H1 (cell line): ENCODE measurements around the gene TFF2. TPM values are rescaled to one million over a fixed set of nuclear protein-coding genes. Genes with fewer than 3 reads are reported as not detected.

Experiments used
- BCL11A ChIP-seq, 2 experiments: IDR thresholded peaks; one replicate each; pipeline ENCODE4 v1.6.1; 2011; ENCODE audit warnings: low read depth in 2 of 2, low read length in 2 of 2, mild to moderate bottlenecking in 2 of 2
- CHD2 ChIP-seq: IDR thresholded peaks from 2 replicates; pipeline ENCODE4 v1.6.1; 2012; ENCODE audit warnings: low read length, improper control_type of control experiment
- CHD7 ChIP-seq: fragments of 300-600 bp; sonication (generic); IDR thresholded peaks from 2 replicates; pipeline ENCODE4 v1.7.1; 2012; ENCODE audit warnings: low read length, moderate library complexity, mild to moderate bottlenecking, inconsistent platforms; ENCODE audit not compliant: insufficient replicate concordance
- HDAC2 ChIP-seq, 2 experiments: fragments of 300-600 bp in 1 of 2; sonication (generic) in 1 of 2; IDR thresholded peaks; 2 replicates each; pipeline ENCODE4 v1.6.1; 2011 to 2012; ENCODE audit warnings: low read depth in 2 of 2, low read length in 2 of 2, mild to moderate bottlenecking in 2 of 2, moderate library complexity in 2 of 2, borderline replicate concordance in 1 of 2, inconsistent platforms in 1 of 2
- RXRA ChIP-seq: IDR thresholded peaks from 2 replicates; pipeline ENCODE4 v1.6.1; 2011; ENCODE audit warnings: low read depth, mild to moderate bottlenecking, low read length, moderate library complexity; ENCODE audit not compliant: insufficient read depth
- SP1 ChIP-seq: IDR thresholded peaks from 2 replicates; pipeline ENCODE4 v1.6.1; 2011; ENCODE audit warnings: low read depth, low read length
- YY1 ChIP-seq: IDR thresholded peaks from 2 replicates; pipeline ENCODE4 v1.6.1; 2011; ENCODE audit warnings: low read depth, mild to moderate bottlenecking, low read length
- polyA plus RNA-seq, 7 experiments: library from polyadenylated mRNA; depleted of rRNA in 3 of 7; stranded (reverse) in 5 of 7; unstranded in 2 of 7; fragments of >200 nt in 5 of 7; fragments of 200-250 nt in 2 of 7; gene quantifications; 1 replicate in 5 of 7; 2 replicates in 1 of 7; 4 replicates in 1 of 7; pipeline versions ENCODE4 v1.2.1 to v1.2.3, GENCODE V29; 2011 to 2013; ENCODE audit warnings: missing spikeins in 2 of 7, mixed read lengths in 2 of 7
- total RNA-seq: library from RNA; stranded (reverse); fragmentation: NEBNext Ultra II Directional; extraction: Animal tissue kit (Norgen Biotek cat#: 25700); gene quantifications from 2 replicates; pipeline ENCODE4 v1.2.1, GENCODE V29; 2021

TFF2 gene
- total and polyA plus RNA-seq, 2 of the 8 experiments (the other 6 are each of a cell fraction or from before 2014, with no cell fraction given): not detected

DNA sequence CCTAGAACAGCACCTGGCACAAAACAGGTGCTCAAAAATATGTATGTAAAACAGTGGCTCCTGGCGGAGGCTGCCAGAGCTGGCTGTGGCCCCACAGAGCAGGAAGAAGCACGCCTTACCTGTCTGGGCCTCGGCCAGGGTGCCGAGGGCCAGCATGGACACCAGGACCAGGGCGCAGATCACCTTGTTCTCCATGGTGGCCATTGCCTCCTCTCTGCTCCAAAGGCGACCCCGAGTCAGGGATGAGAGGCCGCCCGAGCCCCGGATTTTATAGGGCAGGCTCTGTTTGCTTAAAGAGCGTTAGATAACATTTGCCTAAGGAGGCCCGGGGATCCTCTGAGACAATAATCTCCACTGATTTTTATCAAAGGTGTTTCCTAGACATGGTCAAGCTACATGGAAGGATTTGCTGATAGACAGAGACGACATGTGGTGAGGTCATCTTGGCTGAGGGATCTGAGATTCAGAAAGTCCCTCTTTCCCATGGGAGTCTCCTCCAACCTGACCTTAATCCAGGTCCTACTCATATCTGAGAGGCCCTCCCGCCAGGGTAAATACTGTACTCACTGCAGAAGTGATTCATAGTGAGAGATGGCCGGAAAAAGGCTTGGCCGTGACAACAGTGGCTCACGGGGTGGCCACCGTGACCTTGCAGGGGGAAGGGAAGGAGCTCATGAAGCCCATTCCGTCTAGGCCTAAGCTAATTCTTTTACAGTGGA lies 15.7 kb upstream of the TFF2 start, which contains the start of gene TFF1 (continued):
- TF ChIP-seq CHD7 (no peak), HDAC2 (IDR thresholded peaks at IDR 0.05; ENCODE audit: borderline replicate concordance in 1 of 2, low read depth in 2 of 2, low read length in 2 of 2) (no peak), RXRA (no peak), SP1 (no peak), YY1 (no peak), CHD2 (no peak), BCL11A (IDR thresholded peaks at IDR 0.05; ENCODE audit: low read depth in 2 of 2, low read length in 2 of 2) (no peak)
